T-cell (primary cell): ENCODE results near the gene RAB26. TPM values are rescaled to one million over a fixed set of nuclear protein-coding genes. Genes with fewer than 3 reads are reported as not detected.

Experiments
- ATAC-seq, 4 experiments: fragments of 200-7000 bp in 3 of 4; fragments of 150-1000 bp in 1 of 4; cut with Tn5 transposase; replicated peaks in 1 of 4; 1 replicate in 3 of 4; 2 replicates in 1 of 4; pipeline ENCODE4 v1.10.0; 2021; ENCODE audit warnings: moderate library complexity in 3 of 4, mild to moderate bottlenecking in 2 of 4, moderate number of reproducible peaks in 1 of 4
- CTCF ChIA-PET, 2 donors: fragments of 300-600 bp; sonication (Branson Sonifier 250); formaldehyde crosslinking; loops; one replicate each; lab custom pipeline; 2022; ENCODE audit warnings: antibody characterized with exemption in 2 of 2; lab: Charles Lee
- POLR2A ChIA-PET, 2 donors: fragments of 300-600 bp; sonication (Branson Sonifier 250); formaldehyde crosslinking; loops; one replicate each; lab custom pipeline; 2022; ENCODE audit warnings: antibody characterized with exemption in 2 of 2; lab: Charles Lee
- DNase-seq, 35 experiments: peaks; one replicate each; pipeline versions ENCODE4 v3.0.0 to v3.0.0-alpha.2; 2013 to 2023
- H3K27ac ChIP-seq: one replicate; pipeline ENCODE4 v1.5.1; 2013; ENCODE audit warnings: low read length
- H3K27me3 ChIP-seq, 2 experiments: replicated peaks in 1 of 2; 1 replicate in 1 of 2; 2 replicates in 1 of 2; pipeline versions ENCODE4 v1.6.1 to v1.7.0; 2013; ENCODE audit warnings: low read length in 1 of 2, mixed read lengths in 1 of 2; ENCODE audit not compliant: control insufficient read depth in 2 of 2, insufficient read depth in 2 of 2; ENCODE audit errors: extremely low read depth in 1 of 2
- H3K36me3 ChIP-seq, 2 donors: 1 replicate in 1 of 2; 2 replicates in 1 of 2; pipeline versions ENCODE4 v1.6.1 to v1.7.0; 2013; ENCODE audit warnings: low read length in 1 of 2; ENCODE audit not compliant: control insufficient read depth in 2 of 2, insufficient read depth in 1 of 2; ENCODE audit errors: extremely low read depth in 1 of 2
- H3K4me1 ChIP-seq, 2 experiments: 1 replicate in 1 of 2; 2 replicates in 1 of 2; pipeline versions ENCODE4 v1.6.1 to v1.7.0; 2013; ENCODE audit warnings: low read length in 2 of 2, mixed read lengths in 1 of 2; ENCODE audit not compliant: insufficient read depth in 2 of 2, control insufficient read depth in 1 of 2; ENCODE audit errors: extremely low read depth in 1 of 2
- H3K4me3 ChIP-seq, 2 donors: 1 replicate in 1 of 2; 2 replicates in 1 of 2; pipeline versions ENCODE4 v1.5.1 to v1.7.0; 2013; ENCODE audit warnings: mild to moderate bottlenecking in 2 of 2, low read length in 1 of 2, moderate library complexity in 1 of 2; ENCODE audit not compliant: control insufficient read depth in 1 of 2; ENCODE audit errors: extremely low read depth in 1 of 2
- H3K9me3 ChIP-seq: 2 replicates; pipeline ENCODE4 v1.7.0; 2013
- H3K27ac Mint-ChIP-seq, 2 donors: one replicate each; pipeline ENCODE4 v1.8.0; 2020 to 2021; ENCODE audit warnings: mild to moderate bottlenecking in 2 of 2, mixed read lengths in 2 of 2
- H3K27me3 Mint-ChIP-seq, 2 donors: one replicate each; pipeline ENCODE4 v1.8.0; 2021 to 2022; ENCODE audit warnings: mixed read lengths in 2 of 2
- H3K36me3 Mint-ChIP-seq: one replicate; pipeline ENCODE4 v1.8.0; 2021; ENCODE audit warnings: mixed read lengths
- H3K4me1 Mint-ChIP-seq, 3 donors: one replicate each; pipeline ENCODE4 v1.8.0; 2020 to 2022; ENCODE audit warnings: mixed read lengths in 3 of 3, mild to moderate bottlenecking in 1 of 3
- H3K4me3 Mint-ChIP-seq, 3 donors: one replicate each; pipeline ENCODE4 v1.8.0; 2020 to 2022; ENCODE audit warnings: mild to moderate bottlenecking in 3 of 3, mixed read lengths in 3 of 3, moderate library complexity in 3 of 3
- H3K9me3 Mint-ChIP-seq, 3 donors: one replicate each; pipeline ENCODE4 v1.8.0; 2020 to 2022; ENCODE audit warnings: mixed read lengths in 3 of 3
- WGBS: methylation state at CpG from one replicate; pipeline ENCODE4 v1.1.5; 2013; ENCODE audit warnings: missing lambda C conversion rate; ENCODE audit not compliant: insufficient coverage; 5-methylcytosine and 5-hydroxymethylcytosine counted together
- total RNA-seq, 35 experiments: library from RNA in 6 of 35; stranded (reverse) in 6 of 35; fragments of 120-200 nt in 1 of 35; gene quantifications; one replicate each; pipeline versions ENCODE4 v1.2.1 to v1.2.4 and lab custom pipeline; 2013 to 2026

Gene RAB26
- total RNA-seq, 5 donors from 2014 or later (not counting 1 experiment from before 2014, with no cell fraction given): 0.19 to 0.66 TPM; not detected in 3

- ATAC-seq (no peak), DNase-seq (no peak)
- H3K27ac ChIP-seq: no peak overlapping the region
- POLR2A ChIA-PET: no interaction called here
- WGBS: 95% methylated on average over 43 of the region's 43 CpGs
- CTCF ChIA-PET: no interaction called here
- no peak overlapping the region for H3K27ac Mint-ChIP-seq
- H3K4me1 Mint-ChIP-seq: peaks cover 0 to 1% (median 0%) of the 10 kb centered on the region in 3 donors
- no peaks in the 10 kb centered on the region for H3K9me3 ChIP-seq
- no peaks in the 10 kb centered on the region for H3K9me3 Mint-ChIP-seq
- no peak overlapping the region for H3K4me3 ChIP-seq
- no peaks in the 10 kb centered on the region for H3K27me3 Mint-ChIP-seq
- H3K4me1 ChIP-seq: peaks cover 0 to 6% of the 10 kb centered on the region in 2 experiments
- no peaks in the 10 kb centered on the region for H3K27me3 ChIP-seq
- H3K36me3 ChIP-seq: peaks cover 7 to 8% of the 10 kb centered on the region in 2 donors
- no peak overlapping the region for H3K4me3 Mint-ChIP-seq
- H3K36me3 Mint-ChIP-seq: peaks cover 6% of the 10 kb centered on the region
Observed at GRCh38 chr16:2180461-2180860, 32.0 kb downstream of the RAB26 start.

- peaks cover under 1% of the 10 kb centered on the region for H3K36me3 Mint-ChIP-seq
- no peak overlapping the region for H3K4me3 Mint-ChIP-seq
- WGBS: 88% methylated on average over 43 of the region's 46 CpGs
- Histone ChIP-seq H3K36me3 (no peaks in the 10 kb centered on the region), H3K4me1 (peaks cover 0 to 6% of the 10 kb centered on the region in 2 experiments), H3K9me3 (no peaks in the 10 kb centered on the region), H3K4me3 (no peak overlapping the region), H3K27me3 (no peaks in the 10 kb centered on the region), H3K27ac (no peak overlapping the region)
- H3K27me3 Mint-ChIP-seq: no peaks in the 10 kb centered on the region
- ChIA-PET POLR2A (interaction anchor here in 1 of 2 donors (0.6 kb wide), 1 partner anchor 124 kb away, joined by 3 read pairs; no protein-coding TSS in a partner anchor), CTCF (no interaction called here)
- H3K4me1 Mint-ChIP-seq: peaks cover 0 to 1% (median 0%) of the 10 kb centered on the region in 3 donors
- no peak for ATAC-seq
- H3K27ac Mint-ChIP-seq: no peak overlapping the region
- H3K9me3 Mint-ChIP-seq: no peaks in the 10 kb centered on the region
- no peak for DNase-seq
Observed at GRCh38 chr16:2180962-2181923, 32.8 kb downstream of the RAB26 start.

- no peaks in the 10 kb centered on the region for H3K36me3 Mint-ChIP-seq
- H3K27ac Mint-ChIP-seq: no peak overlapping the region
- H3K4me1 ChIP-seq: peaks cover 0 to 6% of the 10 kb centered on the region in 2 experiments
- H3K36me3 ChIP-seq: no peaks in the 10 kb centered on the region
- no peaks in the 10 kb centered on the region for H3K27me3 Mint-ChIP-seq
- no peaks in the 10 kb centered on the region for H3K9me3 ChIP-seq
- no peaks in the 10 kb centered on the region for H3K27me3 ChIP-seq
- no peak overlapping the region for H3K4me3 Mint-ChIP-seq
- ATAC-seq: no peak
- peaks cover 0 to 1% (median 0%) of the 10 kb centered on the region in 3 donors for H3K4me1 Mint-ChIP-seq
- H3K27ac ChIP-seq: no peak overlapping the region
- WGBS: 78% methylated on average over 20 of the region's 20 CpGs
- DNase-seq: no peak
- ChIA-PET CTCF (no interaction called here), POLR2A (no interaction called here)
- no peak overlapping the region for H3K4me3 ChIP-seq
- no peaks in the 10 kb centered on the region for H3K9me3 Mint-ChIP-seq
Observed at GRCh38 chr16:2181952-2182351, 33.5 kb downstream of the RAB26 start.

- Mint-ChIP-seq H3K9me3 (no peaks in the 10 kb centered on the region), H3K36me3 (no peaks in the 10 kb centered on the region), H3K27me3 (no peaks in the 10 kb centered on the region), H3K4me3 (no peak overlapping the region), H3K4me1 (peaks cover 0 to 1% (median 0%) of the 10 kb centered on the region in 3 donors), H3K27ac (no peak overlapping the region)
- CTCF ChIA-PET: no interaction called here
- WGBS: 94% methylated on average over 30 of the region's 30 CpGs
- H3K4me3 ChIP-seq: no peak overlapping the region
- peaks cover 0 to 6% of the 10 kb centered on the region in 2 experiments for H3K4me1 ChIP-seq
- no peaks in the 10 kb centered on the region for H3K36me3 ChIP-seq
- no peak for ATAC-seq
- POLR2A ChIA-PET: no interaction called here
- H3K9me3 ChIP-seq: no peaks in the 10 kb centered on the region
- H3K27me3 ChIP-seq: peaks cover 0 to 1% of the 10 kb centered on the region in 2 experiments
- no peak overlapping the region for H3K27ac ChIP-seq
- DNase-seq: no peak
Observed at GRCh38 chr16:2183671-2184070, 35.2 kb downstream of the RAB26 start.

- H3K4me1 ChIP-seq: peaks cover 0 to 4% of the 10 kb centered on the region in 2 experiments
- WGBS: 91% methylated on average over 18 of the region's 19 CpGs
- Mint-ChIP-seq H3K9me3 (no peaks in the 10 kb centered on the region), H3K4me1 (peaks cover 0 to 1% (median 0%) of the 10 kb centered on the region in 3 donors), H3K4me3 (no peak overlapping the region), H3K36me3 (no peaks in the 10 kb centered on the region), H3K27me3 (no peaks in the 10 kb centered on the region), H3K27ac (no peak overlapping the region)
- peaks cover 0 to 4% of the 10 kb centered on the region in 2 experiments for H3K27me3 ChIP-seq
- H3K27ac ChIP-seq: no peak overlapping the region
- ChIA-PET POLR2A (no interaction called here), CTCF (no interaction called here)
- no peaks in the 10 kb centered on the region for H3K36me3 ChIP-seq
- ATAC-seq (no peak), DNase-seq (no peak)
- H3K9me3 ChIP-seq: no peaks in the 10 kb centered on the region
- H3K4me3 ChIP-seq: no peak overlapping the region
Observed at GRCh38 chr16:2184346-2184745, 35.9 kb downstream of the RAB26 start.

- ATAC-seq: no peak
- Histone ChIP-seq H3K9me3 (no peaks in the 10 kb centered on the region), H3K36me3 (no peaks in the 10 kb centered on the region), H3K4me1 (peaks cover 0 to 3% of the 10 kb centered on the region in 2 experiments), H3K27me3 (peaks cover 0 to 4% of the 10 kb centered on the region in 2 experiments), H3K4me3 (no peak overlapping the region), H3K27ac (no peak overlapping the region)
- no peak overlapping the region for H3K4me3 Mint-ChIP-seq
- H3K36me3 Mint-ChIP-seq: no peaks in the 10 kb centered on the region
- ChIA-PET CTCF (no interaction called here), POLR2A (no interaction called here)
- peaks cover 0 to 1% (median 0%) of the 10 kb centered on the region in 3 donors for H3K4me1 Mint-ChIP-seq
- no peak for DNase-seq
- WGBS: 89% methylated on average over 20 of the region's 20 CpGs
- no peaks in the 10 kb centered on the region for H3K9me3 Mint-ChIP-seq
- H3K27ac Mint-ChIP-seq: no peak overlapping the region
- H3K27me3 Mint-ChIP-seq: no peaks in the 10 kb centered on the region
Observed at GRCh38 chr16:2184962-2185361, 36.5 kb downstream of the RAB26 start.
